PC-3 (cell line): ENCODE results near the gene UTF1. TPM values are rescaled to one million over a fixed set of nuclear protein-coding genes. Genes with fewer than 3 reads are reported as not detected.

Experiments
- ATAC-seq: fragments of 200-7000 bp; cut with Tn5 transposase; 2 replicates; pipeline ENCODE4 v1.9.1; 2020; ENCODE audit warnings: mild to moderate bottlenecking, moderate library complexity
- BruUV-seq: library from RNA; stranded (reverse); fragments of 400-500 nt; replicated peaks from 2 replicates; lab custom pipeline; 2021; lab: Mats Ljungman, UMichigan
- CTCF ChIA-PET: fragments of 300-600 bp; sonication (Branson Sonifier 250); formaldehyde crosslinking; loops from one replicate; lab custom pipeline; 2022; ENCODE audit warnings: antibody characterized with exemption; lab: Charles Lee
- POLR2A ChIA-PET: fragments of 300-600 bp; sonication (Branson Sonifier 250); formaldehyde crosslinking; loops from one replicate; lab custom pipeline; 2022; ENCODE audit warnings: antibody characterized with exemption; ENCODE audit not compliant: unreplicated experiment; lab: Charles Lee
- DNase-seq: peaks from one replicate; pipeline ENCODE4 v3.0.0-alpha.2; 2015
- H2AFZ ChIP-seq: fragments of 300-600 bp; sonication (generic); 2 replicates; pipeline ENCODE4 v1.6.0; 2016; ENCODE audit warnings: antibody characterized with exemption, low read length
- H3F3A ChIP-seq: fragments of 300-600 bp; sonication (generic); one replicate; pipeline ENCODE4 v1.6.0; 2017; ENCODE audit warnings: antibody characterized with exemption, low read length, control low read depth, mild to moderate bottlenecking; ENCODE audit not compliant: unreplicated experiment
- H3K27ac ChIP-seq: fragments of 300-600 bp; sonication (generic); 2 replicates; pipeline ENCODE4 v1.5.1; 2016; ENCODE audit warnings: mild to moderate bottlenecking, low read length
- H3K27me3 ChIP-seq: fragments of 300-600 bp; sonication (generic); 2 replicates; pipeline ENCODE4 v1.6.1; 2016; ENCODE audit warnings: low read length, mixed read lengths
- H3K36me3 ChIP-seq: fragments of 300-600 bp; sonication (generic); 2 replicates; pipeline ENCODE4 v1.6.1; 2016; ENCODE audit warnings: low read depth, mixed run types, low read length, mixed read lengths
- H3K4me1 ChIP-seq: fragments of 300-600 bp; sonication (generic); 2 replicates; pipeline ENCODE4 v1.5.1; 2016; ENCODE audit warnings: low read length; ENCODE audit not compliant: insufficient read depth
- H3K4me2 ChIP-seq: fragments of 300-600 bp; sonication (generic); 2 replicates; pipeline ENCODE4 v1.6.0; 2016; ENCODE audit warnings: low read length
- H3K4me3 ChIP-seq: fragments of 300-600 bp; sonication (generic); 2 replicates; pipeline ENCODE4 v1.5.1; 2016; ENCODE audit warnings: mild to moderate bottlenecking, low read length, mixed read lengths
- H3K79me2 ChIP-seq: fragments of 300-600 bp; sonication (generic); 2 replicates; pipeline ENCODE4 v1.6.1; 2017; ENCODE audit warnings: low read length, mixed read lengths
- H3K9ac ChIP-seq: fragments of 300-600 bp; sonication (generic); 2 replicates; pipeline ENCODE4 v1.6.0; 2016; ENCODE audit warnings: mild to moderate bottlenecking, low read length
- H3K9me2 ChIP-seq: fragments of 300-600 bp; sonication (generic); replicated peaks from 2 replicates; pipeline ENCODE4 v1.6.1; 2016; ENCODE audit warnings: mixed run types, low read length, mixed read lengths
- H3K9me3 ChIP-seq: fragments of 300-600 bp; sonication (generic); 2 replicates; pipeline ENCODE4 v1.6.1; 2016; ENCODE audit warnings: low read length, mixed read lengths
- H4K20me1 ChIP-seq: fragments of 300-600 bp; sonication (generic); 2 replicates; pipeline ENCODE4 v1.6.1; 2016; ENCODE audit warnings: low read length, mixed read lengths
- EZH2 ChIP-seq: fragments of 300-600 bp; sonication (generic); IDR thresholded peaks from one replicate; pipeline ENCODE4 v1.6.1; 2017; ENCODE audit warnings: antibody characterized with exemption, mild to moderate bottlenecking, low read length; ENCODE audit not compliant: unreplicated experiment
- EZH2phosphoT487 ChIP-seq: fragments of 300-600 bp; sonication (generic); IDR thresholded peaks from 2 replicates; pipeline ENCODE4 v1.6.1; 2018; ENCODE audit warnings: mild to moderate bottlenecking, antibody characterized with exemption, low read length, borderline replicate concordance
- intact Hi-C: fragments of 100-400 bp; cut with micrococcal nuclease; formaldehyde crosslinking; loops from 2 replicates; pipeline ENCODE4 v1.9.0; 2023
- total RNA-seq: library from RNA; depleted of rRNA; stranded (reverse); fragments of >200 nt; gene quantifications from 2 replicates; pipeline ENCODE4 v1.2.3, GENCODE V29; 2014
- TF ChIP-seq, protein P1 (sequence below): fragments of 300-600 bp; sonication (generic); conservative IDR thresholded peaks from 2 replicates; pipeline ENCODE4 v1.5.1; 2017; ENCODE audit warnings: antibody characterized with exemption, low read depth, mild to moderate bottlenecking, low read length

The UTF1 gene
- total RNA-seq, 1 experiment from 2014 or later: not detected

DNA sequence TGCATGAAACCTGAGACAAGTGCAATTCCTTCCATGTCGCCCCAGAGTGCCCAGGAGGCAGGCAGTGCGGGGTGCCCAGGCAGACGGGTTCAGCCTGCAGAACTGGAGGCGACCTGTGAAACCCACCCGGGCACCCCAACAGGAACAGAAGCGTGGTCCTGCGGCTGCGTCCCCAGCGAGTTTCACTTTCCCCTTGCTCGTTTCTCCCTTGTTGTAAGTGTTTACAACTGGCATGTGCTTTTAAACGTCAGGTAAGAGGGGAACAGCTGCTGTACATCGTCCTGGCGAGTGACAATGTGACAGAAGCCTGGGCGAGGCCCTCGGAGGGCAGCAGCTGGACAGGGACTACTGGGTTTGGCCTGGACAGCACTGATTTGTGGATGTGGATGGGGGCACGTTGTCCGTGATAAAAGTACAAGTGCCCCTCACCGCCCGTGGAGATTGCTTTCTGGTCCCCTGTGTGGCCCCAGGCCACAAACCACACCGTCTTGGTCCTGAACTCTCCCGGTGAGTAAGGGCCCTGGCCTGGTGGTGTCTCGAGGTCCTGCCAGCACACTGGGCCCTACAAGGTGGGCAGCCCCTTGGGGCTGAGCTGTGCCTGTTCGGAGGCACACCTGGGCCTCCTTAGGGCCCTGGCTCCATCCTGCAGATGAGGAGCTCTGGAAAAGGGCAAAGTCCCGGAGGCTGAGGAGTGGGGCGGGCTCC, 11.6 kb downstream of the UTF1 start:
- peak overlapping the region; percentile 45; the same call in 1 of the 2 replicates for H2AFZ ChIP-seq
- no peak overlapping the region for H3K27ac ChIP-seq
- H4K20me1 ChIP-seq: no peaks in the 10 kb centered on the region
- H3K9ac ChIP-seq: no peak overlapping the region
- intact Hi-C loops: no loop called here
- peaks cover 22% of the 10 kb centered on the region for H3K27me3 ChIP-seq
- DNase-seq (no peak), ATAC-seq (no peak)
- H3K4me2 ChIP-seq: peak overlapping the region; percentile 71
- H3K79me2 ChIP-seq: no peaks in the 10 kb centered on the region
- no peaks in the 10 kb centered on the region for H3F3A ChIP-seq
- H3K4me3 ChIP-seq: peak overlapping the region; percentile 56
- H3K4me1 ChIP-seq: no peaks in the 10 kb centered on the region
- no peaks in the 10 kb centered on the region for H3K9me3 ChIP-seq
- ChIA-PET POLR2A (no interaction called here), CTCF (no interaction called here)
- TF ChIP-seq EZH2: no peak
- TF ChIP-seq, protein P1, sequence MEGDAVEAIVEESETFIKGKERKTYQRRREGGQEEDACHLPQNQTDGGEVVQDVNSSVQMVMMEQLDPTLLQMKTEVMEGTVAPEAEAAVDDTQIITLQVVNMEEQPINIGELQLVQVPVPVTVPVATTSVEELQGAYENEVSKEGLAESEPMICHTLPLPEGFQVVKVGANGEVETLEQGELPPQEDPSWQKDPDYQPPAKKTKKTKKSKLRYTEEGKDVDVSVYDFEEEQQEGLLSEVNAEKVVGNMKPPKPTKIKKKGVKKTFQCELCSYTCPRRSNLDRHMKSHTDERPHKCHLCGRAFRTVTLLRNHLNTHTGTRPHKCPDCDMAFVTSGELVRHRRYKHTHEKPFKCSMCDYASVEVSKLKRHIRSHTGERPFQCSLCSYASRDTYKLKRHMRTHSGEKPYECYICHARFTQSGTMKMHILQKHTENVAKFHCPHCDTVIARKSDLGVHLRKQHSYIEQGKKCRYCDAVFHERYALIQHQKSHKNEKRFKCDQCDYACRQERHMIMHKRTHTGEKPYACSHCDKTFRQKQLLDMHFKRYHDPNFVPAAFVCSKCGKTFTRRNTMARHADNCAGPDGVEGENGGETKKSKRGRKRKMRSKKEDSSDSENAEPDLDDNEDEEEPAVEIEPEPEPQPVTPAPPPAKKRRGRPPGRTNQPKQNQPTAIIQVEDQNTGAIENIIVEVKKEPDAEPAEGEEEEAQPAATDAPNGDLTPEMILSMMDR: no peak
- TF ChIP-seq EZH2phosphoT487: no peak
- no peaks in the 10 kb centered on the region for H3K36me3 ChIP-seq
- no peaks in the 10 kb centered on the region for H3K9me2 ChIP-seq
- no TSS peak for BruUV-seq

DNA sequence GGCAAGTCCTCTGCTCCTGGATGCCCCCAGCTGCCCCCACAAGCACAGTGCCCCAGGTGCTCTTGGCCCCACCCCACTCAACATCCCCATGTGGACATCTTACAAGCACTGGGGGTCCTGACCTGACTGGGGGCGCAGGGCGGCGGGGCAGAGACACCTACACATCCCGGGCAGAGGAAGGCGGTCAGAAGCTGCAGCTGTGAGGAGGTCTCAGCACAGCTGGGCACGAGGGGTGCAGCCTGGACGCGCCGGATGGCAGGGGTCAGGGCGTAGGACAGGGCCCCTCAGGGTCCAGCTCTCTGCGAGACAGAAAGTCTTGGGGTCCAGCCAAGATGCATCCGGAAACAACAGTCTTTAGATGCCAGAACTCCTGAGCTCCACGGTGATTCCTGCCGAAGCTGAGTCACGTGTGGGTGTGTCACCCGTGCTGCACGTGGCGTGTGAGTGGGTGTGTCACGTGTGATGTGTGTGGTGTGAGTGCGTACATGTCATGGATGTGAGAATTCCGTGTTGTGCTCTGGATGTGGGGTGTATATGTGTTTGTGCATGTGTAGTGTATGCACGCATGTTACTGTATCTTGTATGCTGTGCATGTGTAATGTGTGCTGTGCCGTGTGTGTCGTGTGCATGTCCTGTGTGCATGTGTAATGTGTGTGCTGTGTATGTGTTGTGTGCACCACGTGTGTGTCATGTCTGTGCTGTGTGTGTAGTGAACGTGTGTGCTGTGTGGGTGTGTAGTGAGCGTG, 12.8 kb downstream of the UTF1 start:
- Histone ChIP-seq H3K79me2 (no peaks in the 10 kb centered on the region), H3K36me3 (no peaks in the 10 kb centered on the region), H3K4me2 (no peak overlapping the region), H3F3A (no peaks in the 10 kb centered on the region), H3K27me3 (peaks cover 11% of the 10 kb centered on the region), H3K9me3 (no peaks in the 10 kb centered on the region), H3K4me1 (no peaks in the 10 kb centered on the region), H3K4me3 (no peak overlapping the region), H3K9me2 (no peaks in the 10 kb centered on the region), H2AFZ (no peak overlapping the region), H3K9ac (no peak overlapping the region), H4K20me1 (no peaks in the 10 kb centered on the region), H3K27ac (no peak overlapping the region)
- no peak for DNase-seq
- no peak for ATAC-seq
- TF ChIP-seq EZH2phosphoT487: no peak
- TF ChIP-seq, protein P1: no peak
- TF ChIP-seq EZH2: no peak
- ChIA-PET CTCF (no interaction called here), POLR2A (no interaction called here)
- intact Hi-C loops: no loop called here
- BruUV-seq: no TSS peak

DNA sequence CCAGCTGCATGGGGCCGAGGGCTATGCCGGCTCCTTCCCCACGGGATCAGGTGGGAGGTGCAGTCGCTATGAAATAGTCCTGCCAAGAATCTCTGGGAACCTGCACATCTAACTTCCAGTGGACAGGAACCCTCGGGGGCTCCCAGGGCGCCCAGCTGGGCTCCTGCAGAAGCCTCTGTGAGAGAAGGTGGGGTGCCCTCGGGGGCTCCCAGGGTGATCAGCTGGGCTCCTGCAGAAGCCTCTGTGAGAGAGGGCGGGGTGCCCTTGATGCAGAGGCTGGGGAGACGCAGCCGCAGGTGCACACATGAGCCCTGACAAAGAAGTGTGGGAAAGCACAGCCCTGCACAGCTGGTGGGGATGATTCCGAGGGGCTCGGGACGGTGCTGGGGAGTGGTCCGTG, 13.6 kb downstream of the UTF1 start:
- no peak overlapping the region for H3K4me3 ChIP-seq
- ChIA-PET CTCF (no interaction called here), POLR2A (no interaction called here)
- H3K27me3 ChIP-seq: peaks cover 3% of the 10 kb centered on the region
- no peak for ATAC-seq
- H3K36me3 ChIP-seq: no peaks in the 10 kb centered on the region
- no peaks in the 10 kb centered on the region for H3K9me3 ChIP-seq
- H4K20me1 ChIP-seq: no peaks in the 10 kb centered on the region
- TF ChIP-seq, protein P1: no peak
- TF ChIP-seq EZH2phosphoT487 (no peak), EZH2 (no peak)
- H3F3A ChIP-seq: no peaks in the 10 kb centered on the region
- no peak overlapping the region for H3K9ac ChIP-seq
- no peaks in the 10 kb centered on the region for H3K9me2 ChIP-seq
- no peak overlapping the region for H3K4me2 ChIP-seq
- no peak overlapping the region for H3K27ac ChIP-seq
- intact Hi-C loops: no loop called here
- BruUV-seq: no TSS peak
- no peaks in the 10 kb centered on the region for H3K4me1 ChIP-seq
- no peak for DNase-seq
- H2AFZ ChIP-seq: no peak overlapping the region
- H3K79me2 ChIP-seq: no peaks in the 10 kb centered on the region
